GM19324 (cell line): ENCODE results near the gene NTN1.

Experiments used
- ATAC-seq: cut with Tn5 transposase; IDR thresholded peaks from one replicate; pipeline ENCODE4 v1.9.1; 2021; ENCODE audit warnings: mild to moderate bottlenecking, moderate library complexity; ENCODE audit not compliant: unreplicated experiment, low FRiP score

The NTN1 gene

GRCh38 chr17:9206741-9207332 is 185.5 kb downstream of the NTN1 start:
- no peak for ATAC-seq

GRCh38 chr17:9208381-9209105 is 187.2 kb downstream of the NTN1 start:
- no peak for ATAC-seq

GRCh38 chr17:9209347-9209746 is 188.0 kb downstream of the NTN1 start:
- ATAC-seq = no peak

- no peak for ATAC-seq
Measured at GRCh38 chr17:9209781-9210370, 188.6 kb downstream of the NTN1 start.

GRCh38 chr17:9211133-9211765 is 189.9 kb downstream of the NTN1 start:
- ATAC-seq = no peak

GRCh38 chr17:9212376-9213302 is 191.3 kb downstream of the NTN1 start:
- no peak for ATAC-seq

- ATAC-seq = no peak
Measured at GRCh38 chr17:9213303-9213640, 192.0 kb downstream of the NTN1 start.

GRCh38 chr17:9215465-9215864 is 194.2 kb downstream of the NTN1 start:
- no peak for ATAC-seq

- ATAC-seq = no peak
Measured at GRCh38 chr17:9217151-9218056, 196.1 kb downstream of the NTN1 start.

GRCh38 chr17:9218064-9218635 is 196.8 kb downstream of the NTN1 start:
- no peak for ATAC-seq

- no peak for ATAC-seq
Measured at GRCh38 chr17:9218911-9219310, 197.6 kb downstream of the NTN1 start.

GRCh38 chr17:9219631-9220397 is 198.5 kb downstream of the NTN1 start:
- ATAC-seq = no peak

GRCh38 chr17:9220398-9221146 is 199.3 kb downstream of the NTN1 start:
- ATAC-seq = no peak

- ATAC-seq = no peak
Measured at GRCh38 chr17:9221147-9221921, 200.0 kb downstream of the NTN1 start.

- ATAC-seq = no peak
Measured at GRCh38 chr17:9221922-9222180, 200.5 kb downstream of the NTN1 start.

- no peak for ATAC-seq
Measured at GRCh38 chr17:9223531-9223930, 202.2 kb downstream of the NTN1 start.

GRCh38 chr17:9224485-9224884 is 203.2 kb downstream of the NTN1 start:
- ATAC-seq = no peak
